PFSK-1 (cell line): ENCODE measurements around the gene SEC31A.

ENCODE experiments used
- FOXP2 ChIP-seq: optimal IDR thresholded peaks from 2 replicates; pipeline ENCODE3; 2011; ENCODE audit warnings: borderline replicate concordance, control low read depth, inconsistent platforms; ENCODE audit not compliant: insufficient read depth; ENCODE audit errors: extremely low read length, extremely low read depth
- POLR2AphosphoS5 ChIP-seq: IDR thresholded peaks from 2 replicates; pipeline ENCODE4 v1.6.1; 2012; ENCODE audit warnings: low read depth, mild to moderate bottlenecking, control low read depth, low read length, moderate library complexity
- SIN3A ChIP-seq: IDR thresholded peaks from 2 replicates; pipeline ENCODE4 v1.6.1; 2012; ENCODE audit warnings: mild to moderate bottlenecking, low read length, moderate library complexity, borderline replicate concordance; ENCODE audit not compliant: insufficient read depth
- TAF1 ChIP-seq: IDR thresholded peaks from 2 replicates; pipeline ENCODE4 v1.6.1; 2012; ENCODE audit warnings: low read length, control low read depth, borderline replicate concordance; ENCODE audit not compliant: insufficient read depth
- TF ChIP-seq, protein P1 (sequence below), 2 experiments: IDR thresholded peaks; 2 replicates each; pipeline versions ENCODE4 v1.6.1 to v1.8.0; 2011 to 2012; ENCODE audit warnings: low read depth in 2 of 2, low read length in 2 of 2, control low read depth in 1 of 2, inconsistent platforms in 1 of 2, mild to moderate bottlenecking in 1 of 2, moderate library complexity in 1 of 2; ENCODE audit not compliant: insufficient read depth in 1 of 2

- TF ChIP-seq POLR2AphosphoS5 (no peak), FOXP2 (no peak), TAF1 (no peak), SIN3A (no peak)
- TF ChIP-seq, protein P1, sequence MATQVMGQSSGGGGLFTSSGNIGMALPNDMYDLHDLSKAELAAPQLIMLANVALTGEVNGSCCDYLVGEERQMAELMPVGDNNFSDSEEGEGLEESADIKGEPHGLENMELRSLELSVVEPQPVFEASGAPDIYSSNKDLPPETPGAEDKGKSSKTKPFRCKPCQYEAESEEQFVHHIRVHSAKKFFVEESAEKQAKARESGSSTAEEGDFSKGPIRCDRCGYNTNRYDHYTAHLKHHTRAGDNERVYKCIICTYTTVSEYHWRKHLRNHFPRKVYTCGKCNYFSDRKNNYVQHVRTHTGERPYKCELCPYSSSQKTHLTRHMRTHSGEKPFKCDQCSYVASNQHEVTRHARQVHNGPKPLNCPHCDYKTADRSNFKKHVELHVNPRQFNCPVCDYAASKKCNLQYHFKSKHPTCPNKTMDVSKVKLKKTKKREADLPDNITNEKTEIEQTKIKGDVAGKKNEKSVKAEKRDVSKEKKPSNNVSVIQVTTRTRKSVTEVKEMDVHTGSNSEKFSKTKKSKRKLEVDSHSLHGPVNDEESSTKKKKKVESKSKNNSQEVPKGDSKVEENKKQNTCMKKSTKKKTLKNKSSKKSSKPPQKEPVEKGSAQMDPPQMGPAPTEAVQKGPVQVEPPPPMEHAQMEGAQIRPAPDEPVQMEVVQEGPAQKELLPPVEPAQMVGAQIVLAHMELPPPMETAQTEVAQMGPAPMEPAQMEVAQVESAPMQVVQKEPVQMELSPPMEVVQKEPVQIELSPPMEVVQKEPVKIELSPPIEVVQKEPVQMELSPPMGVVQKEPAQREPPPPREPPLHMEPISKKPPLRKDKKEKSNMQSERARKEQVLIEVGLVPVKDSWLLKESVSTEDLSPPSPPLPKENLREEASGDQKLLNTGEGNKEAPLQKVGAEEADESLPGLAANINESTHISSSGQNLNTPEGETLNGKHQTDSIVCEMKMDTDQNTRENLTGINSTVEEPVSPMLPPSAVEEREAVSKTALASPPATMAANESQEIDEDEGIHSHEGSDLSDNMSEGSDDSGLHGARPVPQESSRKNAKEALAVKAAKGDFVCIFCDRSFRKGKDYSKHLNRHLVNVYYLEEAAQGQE (IDR thresholded peaks at IDR 0.05; ENCODE audit: insufficient read depth in 1 of 2, low read depth in 2 of 2, low read length in 2 of 2): no peak
Observed at GRCh38 chr4:82851318-82851717, 39.6 kb downstream of the SEC31A start.
